H1 (cell line): Measurements from ENCODE around the gene RHEB.

ENCODE experiments used
- GABPA ChIP-seq: IDR thresholded peaks from 2 replicates; pipeline ENCODE4 v1.6.1; 2011; ENCODE audit warnings: mild to moderate bottlenecking, low read length, moderate library complexity, borderline replicate concordance; ENCODE audit not compliant: insufficient read depth
- MAFK ChIP-seq: IDR thresholded peaks from 2 replicates; pipeline ENCODE4 v1.6.1; 2012; ENCODE audit warnings: low read depth, mild to moderate bottlenecking, improper control_type of control experiment, low read length
- TBP ChIP-seq: IDR thresholded peaks from 2 replicates; pipeline ENCODE4 v1.6.1; 2011; ENCODE audit warnings: low read depth, low read length, improper control_type of control experiment
- ZNF274 ChIP-seq: IDR thresholded peaks from 2 replicates; pipeline ENCODE4 v1.7.0; 2012; ENCODE audit warnings: low read length, borderline replicate concordance; ENCODE audit errors: extremely low read depth
- TF ChIP-seq, protein P1 (sequence below), 3 experiments: IDR thresholded peaks; 1 replicate in 2 of 3; 2 replicates in 1 of 3; pipeline versions ENCODE4 v1.5.1 to v1.6.1; 2011; ENCODE audit warnings: low read length in 3 of 3, mild to moderate bottlenecking in 3 of 3, inconsistent platforms in 2 of 3, low read depth in 1 of 3, moderate library complexity in 1 of 3; ENCODE audit not compliant: insufficient read depth in 1 of 3; ENCODE audit errors: control extremely low read depth in 1 of 3
- TF ChIP-seq, protein P2 (sequence below): IDR thresholded peaks from 2 replicates; pipeline ENCODE4 v1.6.1; 2012; ENCODE audit warnings: inconsistent platforms

DNA sequence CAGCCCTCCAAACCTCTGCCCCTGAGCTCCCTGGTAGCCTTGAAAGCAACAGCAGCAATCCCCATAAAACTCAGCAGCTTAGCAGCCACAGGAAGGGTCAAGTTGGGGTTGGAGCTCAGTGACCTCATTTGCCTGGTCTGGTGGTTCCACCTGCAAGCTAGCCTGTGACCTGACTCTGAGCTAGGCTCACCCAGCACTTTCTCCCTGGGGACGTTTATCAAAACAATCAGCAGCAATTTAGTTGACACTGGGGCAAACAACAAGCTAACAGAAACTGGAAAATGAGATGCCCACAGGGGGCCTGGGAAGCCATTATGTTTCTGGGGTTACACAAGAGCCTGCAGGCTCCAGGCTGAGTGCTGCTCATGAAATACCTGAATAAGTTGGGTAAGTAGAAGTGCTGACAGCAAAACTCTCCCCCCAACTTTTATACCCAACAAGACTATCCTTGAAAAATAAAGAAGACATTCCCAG lies 57.4 kb downstream of the RHEB start:
- TF ChIP-seq TBP, result no peak
- no peak for TF ChIP-seq ZNF274
- TF ChIP-seq, protein P1, sequence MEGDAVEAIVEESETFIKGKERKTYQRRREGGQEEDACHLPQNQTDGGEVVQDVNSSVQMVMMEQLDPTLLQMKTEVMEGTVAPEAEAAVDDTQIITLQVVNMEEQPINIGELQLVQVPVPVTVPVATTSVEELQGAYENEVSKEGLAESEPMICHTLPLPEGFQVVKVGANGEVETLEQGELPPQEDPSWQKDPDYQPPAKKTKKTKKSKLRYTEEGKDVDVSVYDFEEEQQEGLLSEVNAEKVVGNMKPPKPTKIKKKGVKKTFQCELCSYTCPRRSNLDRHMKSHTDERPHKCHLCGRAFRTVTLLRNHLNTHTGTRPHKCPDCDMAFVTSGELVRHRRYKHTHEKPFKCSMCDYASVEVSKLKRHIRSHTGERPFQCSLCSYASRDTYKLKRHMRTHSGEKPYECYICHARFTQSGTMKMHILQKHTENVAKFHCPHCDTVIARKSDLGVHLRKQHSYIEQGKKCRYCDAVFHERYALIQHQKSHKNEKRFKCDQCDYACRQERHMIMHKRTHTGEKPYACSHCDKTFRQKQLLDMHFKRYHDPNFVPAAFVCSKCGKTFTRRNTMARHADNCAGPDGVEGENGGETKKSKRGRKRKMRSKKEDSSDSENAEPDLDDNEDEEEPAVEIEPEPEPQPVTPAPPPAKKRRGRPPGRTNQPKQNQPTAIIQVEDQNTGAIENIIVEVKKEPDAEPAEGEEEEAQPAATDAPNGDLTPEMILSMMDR (IDR thresholded peaks at IDR 0.05; ENCODE audit: control extremely low read depth in 1 of 3, insufficient read depth in 1 of 3, low read depth in 1 of 3, low read length in 3 of 3), result no peak
- no peak for TF ChIP-seq MAFK
- no peak for TF ChIP-seq GABPA
- TF ChIP-seq, protein P2, sequence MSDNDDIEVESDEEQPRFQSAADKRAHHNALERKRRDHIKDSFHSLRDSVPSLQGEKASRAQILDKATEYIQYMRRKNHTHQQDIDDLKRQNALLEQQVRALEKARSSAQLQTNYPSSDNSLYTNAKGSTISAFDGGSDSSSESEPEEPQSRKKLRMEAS, result no peak
